Endothelial cell of umbilical vein (primary cell): Measurements from ENCODE around the gene AK4. TPM values are rescaled to one million over a fixed set of nuclear protein-coding genes. Genes with fewer than 3 reads are reported as not detected.
A peak's percentile ranks its signal among the peaks of the same experiment; 100 is the strongest.

Source experiments
- BruUV-seq: library from RNA; stranded (reverse); fragments of 400-500 nt; replicated peaks from 2 replicates; lab custom pipeline; 2021; lab: Mats Ljungman, UMichigan
- CTCF ChIA-PET: fragments of 300-600, 350-600 bp; sonication (Branson Sonifier 250); formaldehyde crosslinking; loops from one replicate; lab custom pipeline; 2021; ENCODE audit warnings: antibody characterized with exemption, inconsistent platforms; lab: Charles Lee
- POLR2A ChIA-PET: fragments of 300-600, 350-600 bp; sonication (Branson Sonifier 250); formaldehyde crosslinking; loops from one replicate; lab custom pipeline; 2021; ENCODE audit warnings: antibody characterized with exemption, inconsistent platforms; lab: Charles Lee
- DNase-seq: peaks from one replicate; pipeline ENCODE4 v3.0.0-alpha.2; 2011; ENCODE audit warnings: low read depth, low spot score
- FAIRE-seq: peaks from 2 replicates; lab custom pipeline; 2011; peaks lifted over from hg19 to GRCh38; lab: Jason Lieb, UNC
- H2AFZ ChIP-seq: 2 replicates; pipeline ENCODE4 v1.6.0; 2012; ENCODE audit warnings: low read depth, low read length, control low read depth, inconsistent platforms
- H3K27ac ChIP-seq: 2 replicates; pipeline ENCODE4 v1.5.1; 2011; ENCODE audit warnings: low read depth, mild to moderate bottlenecking, control low read depth, low read length, moderate library complexity; ENCODE audit not compliant: insufficient read depth
- H3K27me3 ChIP-seq, 2 experiments: 2 replicates each; pipeline versions ENCODE4 v1.6.0 to v1.6.1; 2011; ENCODE audit warnings: low read length in 2 of 2, mixed read lengths in 1 of 2; ENCODE audit not compliant: control insufficient read depth in 2 of 2, insufficient read depth in 2 of 2
- H3K36me3 ChIP-seq, 2 experiments: 2 replicates in 1 of 2; 3 replicates in 1 of 2; pipeline ENCODE4 v1.5.1; 2011; ENCODE audit warnings: low read length in 2 of 2, mild to moderate bottlenecking in 1 of 2, moderate library complexity in 1 of 2; ENCODE audit not compliant: control insufficient read depth in 2 of 2, insufficient read depth in 2 of 2; ENCODE audit errors: extremely low read depth in 1 of 2
- H3K4me1 ChIP-seq: 3 replicates; pipeline ENCODE4 v1.5.1; 2011; ENCODE audit warnings: mild to moderate bottlenecking, low read length; ENCODE audit not compliant: control insufficient read depth, insufficient read depth; ENCODE audit errors: extremely low read depth
- H3K4me2 ChIP-seq: 2 replicates; pipeline ENCODE4 v1.6.1; 2011; ENCODE audit warnings: low read length, control low read depth, mixed read lengths; ENCODE audit not compliant: insufficient read depth
- H3K4me3 ChIP-seq, 3 experiments: fragments of 200-600 bp in 1 of 3; sonication (generic), shearing (Covaris generic) in 1 of 3; replicated peaks in 1 of 3; 2 replicates each; pipeline ENCODE4 v1.5.1; 2011 to 2016; ENCODE audit warnings: control low read depth in 3 of 3, low read length in 3 of 3, mild to moderate bottlenecking in 2 of 3, inconsistent platforms in 1 of 3, low read depth in 1 of 3, moderate library complexity in 1 of 3; ENCODE audit not compliant: insufficient read depth in 1 of 3
- H3K79me2 ChIP-seq: 2 replicates; pipeline ENCODE4 v1.6.0; 2012; ENCODE audit warnings: low read length, inconsistent platforms; ENCODE audit not compliant: control insufficient read depth, insufficient read depth
- H3K9ac ChIP-seq: replicated peaks from 2 replicates; pipeline ENCODE3; 2011; ENCODE audit warnings: low read length, control low read depth; ENCODE audit not compliant: insufficient read depth; ENCODE audit errors: extremely low read depth
- H3K9me1 ChIP-seq: replicated peaks from 3 replicates; pipeline ENCODE4 v1.6.0; 2011; ENCODE audit warnings: mild to moderate bottlenecking, low read length; ENCODE audit not compliant: control insufficient read depth, insufficient read depth; ENCODE audit errors: extremely low read depth
- H3K9me3 ChIP-seq: replicated peaks from 2 replicates; pipeline ENCODE4 v1.5.1; 2012; ENCODE audit warnings: low read length, inconsistent platforms; ENCODE audit not compliant: control insufficient read depth, insufficient read depth
- H4K20me1 ChIP-seq: replicated peaks from 2 replicates; pipeline ENCODE3; 2011; ENCODE audit warnings: mild to moderate bottlenecking, low read length; ENCODE audit not compliant: control insufficient read depth, insufficient read depth; ENCODE audit errors: extremely low read depth
- CTCF ChIP-seq, 2 donors: IDR thresholded peaks; 1 replicate in 1 of 2; 2 replicates in 1 of 2; pipeline ENCODE4 v1.5.1; 2011; ENCODE audit warnings: low read length in 2 of 2, mild to moderate bottlenecking in 2 of 2, moderate library complexity in 2 of 2, control low read depth in 1 of 2, inconsistent platforms in 1 of 2, low read depth in 1 of 2; ENCODE audit not compliant: insufficient read depth in 1 of 2; ENCODE audit errors: extremely low read depth in 1 of 2
- EZH2 ChIP-seq: IDR thresholded peaks from 2 replicates; pipeline ENCODE4 v1.6.1; 2012; ENCODE audit warnings: borderline replicate concordance, low read depth, mild to moderate bottlenecking, moderate library complexity, low read length, inconsistent platforms; ENCODE audit not compliant: severe bottlenecking
- FOS ChIP-seq: IDR thresholded peaks from 2 replicates; pipeline ENCODE4 v1.6.1; 2011; ENCODE audit warnings: mild to moderate bottlenecking, low read length, moderate library complexity, borderline replicate concordance; ENCODE audit not compliant: insufficient read depth
- GATA2 ChIP-seq: IDR thresholded peaks from 2 replicates; pipeline ENCODE4 v1.7.0; 2011; ENCODE audit warnings: low read depth, mild to moderate bottlenecking, moderate library complexity, mixed read lengths, low read length; ENCODE audit not compliant: insufficient read length, insufficient read depth
- JUN ChIP-seq: IDR thresholded peaks from 2 replicates; pipeline ENCODE4 v1.6.1; 2011; ENCODE audit warnings: borderline replicate concordance, low read depth; ENCODE audit not compliant: insufficient read length, insufficient read depth
- MAX ChIP-seq: IDR thresholded peaks from 2 replicates; pipeline ENCODE4 v1.6.1; 2011; ENCODE audit not compliant: insufficient read depth, insufficient read length
- MYC ChIP-seq: IDR thresholded peaks from one replicate; pipeline ENCODE4 v1.6.1; 2011; ENCODE audit warnings: mild to moderate bottlenecking, low read depth, low read length
- POLR2A ChIP-seq: IDR thresholded peaks from 2 replicates; pipeline ENCODE4 v1.6.1; 2012; ENCODE audit warnings: low read depth, mild to moderate bottlenecking, control low read depth, low read length
- POLR2AphosphoS5 ChIP-seq: IDR thresholded peaks from 2 replicates; pipeline ENCODE4 v1.6.1; 2012; ENCODE audit warnings: low read depth, mild to moderate bottlenecking, control low read depth, low read length, moderate library complexity; ENCODE audit not compliant: insufficient read depth
- dilution Hi-C: fragments of 300-500 bp; cut with MboI; formaldehyde crosslinking; loops from one replicate; pipeline ENCODE4 v1.15.0; 2019; ENCODE audit warnings: low sequenced_read_pairs; ENCODE audit not compliant: extremely low pct_ligation_motif_present
- intact Hi-C: fragments of 100-400 bp; cut with micrococcal nuclease; formaldehyde crosslinking; loops from one replicate; pipeline ENCODE4 v1.10.0; 2022
- polyA plus RNA-seq, 4 experiments: library from polyadenylated mRNA; depleted of rRNA in 3 of 4; stranded (reverse) in 3 of 4; unstranded in 1 of 4; fragments of >200 nt; gene quantifications; 2 replicates each; pipeline versions ENCODE4 v1.2.1 to v1.2.3, GENCODE V29; 2011 to 2012; ENCODE audit warnings: missing spikeins in 1 of 4
- total RNA-seq: library from RNA; stranded (reverse); gene quantifications from 2 replicates; pipeline ENCODE4 v1.2.3, GENCODE V29; 2021

AK4 gene
- total and polyA plus RNA-seq, 2 donors (not counting 3 experiments of a cell fraction or from before 2014, with no cell fraction given): 2.2 to 5.6 TPM

GRCh38 chr1:65114322-65114721 lies 33.7 kb upstream of the AK4 start:
- no peaks in the 10 kb centered on the region for H3K79me2 ChIP-seq
- H4K20me1 ChIP-seq: no peaks in the 10 kb centered on the region
- H3K27me3 ChIP-seq: no peaks in the 10 kb centered on the region
- no peaks in the 10 kb centered on the region for H3K36me3 ChIP-seq
- BruUV-seq: no TSS peak
- no peak overlapping the region for H2AFZ ChIP-seq
- H3K27ac ChIP-seq: no peak overlapping the region
- ChIA-PET CTCF (no interaction called here), POLR2A (no interaction called here)
- TF ChIP-seq CTCF (IDR thresholded peaks at IDR 0.05; ENCODE audit: extremely low read depth in 1 of 2, insufficient read depth in 1 of 2, low read depth in 1 of 2, low read length in 2 of 2) (no peak), POLR2AphosphoS5 (no peak), FOS (no peak)
- FAIRE-seq (no peak), DNase-seq (peak; percentile 84)
- peaks cover 4% of the 10 kb centered on the region for H3K4me1 ChIP-seq
- no peak overlapping the region for H3K4me2 ChIP-seq
- H3K4me3 ChIP-seq: no peak overlapping the region
- intact Hi-C loops: no loop called here
- H3K9ac ChIP-seq: no peak overlapping the region
- no peaks in the 10 kb centered on the region for H3K9me3 ChIP-seq
- H3K9me1 ChIP-seq: no peaks in the 10 kb centered on the region
- dilution Hi-C loops: no loop called here

- no peak for TF ChIP-seq MYC
- no peak for TF ChIP-seq POLR2AphosphoS5
- no peak for TF ChIP-seq FOS
- no peak for TF ChIP-seq CTCF (IDR thresholded peaks at IDR 0.05; ENCODE audit: extremely low read depth in 1 of 2, insufficient read depth in 1 of 2, low read depth in 1 of 2, low read length in 2 of 2)
- no peak for TF ChIP-seq JUN
- TF ChIP-seq EZH2: no peak
- TF ChIP-seq MAX: no peak
- no peak for TF ChIP-seq GATA2
- no peak for TF ChIP-seq POLR2A
- ChIA-PET CTCF (no interaction called here), POLR2A (no interaction called here)
- H3K27ac ChIP-seq: no peak overlapping the region
- FAIRE-seq: no peak
- H3K9me1 ChIP-seq: no peaks in the 10 kb centered on the region
- no peaks in the 10 kb centered on the region for H3K4me1 ChIP-seq
- intact Hi-C loops: no loop called here
- H3K4me3 ChIP-seq: no peak overlapping the region
- no peak overlapping the region for H2AFZ ChIP-seq
- no peaks in the 10 kb centered on the region for H4K20me1 ChIP-seq
- dilution Hi-C loops: no loop called here
- no peaks in the 10 kb centered on the region for H3K79me2 ChIP-seq
- H3K4me2 ChIP-seq: no peak overlapping the region
- no peak overlapping the region for H3K9ac ChIP-seq
- no TSS peak for BruUV-seq
- H3K27me3 ChIP-seq: no peaks in the 10 kb centered on the region
- no peaks in the 10 kb centered on the region for H3K36me3 ChIP-seq
- H3K9me3 ChIP-seq: no peaks in the 10 kb centered on the region
- DNase-seq: no peak
Measured at GRCh38 chr1:65119951-65120350, 28.1 kb upstream of the AK4 start.
